Gastrocnemius medialis (tissue), 4 donors: ENCODE data around the gene ESPN.

Source experiments
- POLR2A ChIP-seq, 2 donors: fragments of 450-650 bp; IDR thresholded peaks; one replicate each; pipeline ENCODE4 v1.6.1; 2017; ENCODE audit warnings: antibody characterized with exemption in 2 of 2, mild to moderate bottlenecking in 2 of 2, moderate library complexity in 2 of 2
- TF ChIP-seq, protein P1 (sequence below), 5 experiments: fragments of 450-650 bp in 3 of 5; fragments of 200-600 bp in 2 of 5; sonication (generic) in 2 of 5; IDR thresholded peaks in 4 of 5; conservative IDR thresholded peaks in 1 of 5; 1 replicate in 4 of 5; 2 replicates in 1 of 5; pipeline ENCODE4 v1.5.1; 2016 to 2019; ENCODE audit warnings: antibody characterized with exemption in 5 of 5, mild to moderate bottlenecking in 3 of 5, moderate library complexity in 3 of 5

DNA sequence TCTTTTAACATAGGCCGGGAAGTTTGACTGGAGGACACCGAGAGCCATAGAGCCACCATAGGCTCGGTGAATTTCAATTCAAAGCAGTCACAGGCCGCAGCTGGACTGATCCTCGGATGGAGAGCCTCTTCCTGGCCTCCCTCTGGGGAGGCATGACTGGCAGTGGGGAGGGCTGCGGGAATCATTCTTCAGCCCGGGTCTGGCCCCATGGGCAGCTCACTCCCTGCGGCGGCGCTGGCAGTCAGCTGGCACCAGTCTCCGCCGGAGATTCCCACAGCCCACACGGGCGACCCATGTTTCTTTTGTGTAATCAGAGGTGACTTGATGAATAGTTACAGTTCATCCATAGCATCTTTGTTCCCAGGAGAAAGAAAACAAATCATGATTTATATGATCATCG is 10.6 kb downstream of the ESPN start:
- TF ChIP-seq, protein P1, sequence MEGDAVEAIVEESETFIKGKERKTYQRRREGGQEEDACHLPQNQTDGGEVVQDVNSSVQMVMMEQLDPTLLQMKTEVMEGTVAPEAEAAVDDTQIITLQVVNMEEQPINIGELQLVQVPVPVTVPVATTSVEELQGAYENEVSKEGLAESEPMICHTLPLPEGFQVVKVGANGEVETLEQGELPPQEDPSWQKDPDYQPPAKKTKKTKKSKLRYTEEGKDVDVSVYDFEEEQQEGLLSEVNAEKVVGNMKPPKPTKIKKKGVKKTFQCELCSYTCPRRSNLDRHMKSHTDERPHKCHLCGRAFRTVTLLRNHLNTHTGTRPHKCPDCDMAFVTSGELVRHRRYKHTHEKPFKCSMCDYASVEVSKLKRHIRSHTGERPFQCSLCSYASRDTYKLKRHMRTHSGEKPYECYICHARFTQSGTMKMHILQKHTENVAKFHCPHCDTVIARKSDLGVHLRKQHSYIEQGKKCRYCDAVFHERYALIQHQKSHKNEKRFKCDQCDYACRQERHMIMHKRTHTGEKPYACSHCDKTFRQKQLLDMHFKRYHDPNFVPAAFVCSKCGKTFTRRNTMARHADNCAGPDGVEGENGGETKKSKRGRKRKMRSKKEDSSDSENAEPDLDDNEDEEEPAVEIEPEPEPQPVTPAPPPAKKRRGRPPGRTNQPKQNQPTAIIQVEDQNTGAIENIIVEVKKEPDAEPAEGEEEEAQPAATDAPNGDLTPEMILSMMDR (IDR thresholded peaks at IDR 0.05 in 4 of 5, conservative IDR thresholded peaks at IDR 0.05 in 1 of 5), result no peak
- no peak for TF ChIP-seq POLR2A (IDR thresholded peaks at IDR 0.05)
